Measurements from ENCODE around the gene PTPRN2.
"Not testable (repeated sequence)": the region's sequence is repeated elsewhere in the genome, so short reads cannot be mapped to it uniquely, and the experiment has no call there.

PTPRN2 gene

DNA sequence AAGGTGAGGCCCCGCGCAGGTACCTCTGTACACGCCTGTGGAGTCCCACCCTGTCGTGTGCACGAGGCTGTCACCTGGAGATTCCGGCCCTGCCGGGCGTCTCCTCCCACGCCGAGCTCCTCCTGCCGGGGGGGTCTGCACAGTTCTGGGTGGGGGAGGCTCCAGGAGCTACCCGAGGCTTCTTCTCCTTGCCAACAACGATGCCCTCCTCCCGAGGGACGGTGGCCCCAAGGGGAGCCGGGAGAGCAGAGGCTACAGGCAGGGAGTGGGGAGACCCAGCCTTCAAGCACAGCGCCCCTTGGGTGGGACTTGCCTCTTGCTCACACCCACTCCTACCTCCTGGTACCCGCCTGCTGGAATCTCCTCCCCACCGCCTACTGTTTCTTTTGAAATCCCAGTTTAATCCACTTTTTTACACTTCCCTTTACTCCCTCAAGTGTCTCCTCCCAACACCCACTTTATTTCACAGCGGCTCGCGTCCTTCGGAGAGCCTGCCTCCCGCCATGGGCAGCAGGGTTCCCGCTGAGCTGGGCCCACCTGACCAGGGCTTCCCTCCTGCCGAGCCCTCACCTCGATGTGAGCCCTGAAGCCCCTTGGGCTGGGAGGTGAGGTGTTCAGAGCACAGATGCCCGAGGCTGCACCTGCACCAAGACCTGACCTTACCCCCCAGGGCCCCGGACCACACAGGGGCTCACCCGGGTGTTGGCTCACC lies 912.8 kb downstream of the PTPRN2 start:
- DNase-seq: no peak

DNA sequence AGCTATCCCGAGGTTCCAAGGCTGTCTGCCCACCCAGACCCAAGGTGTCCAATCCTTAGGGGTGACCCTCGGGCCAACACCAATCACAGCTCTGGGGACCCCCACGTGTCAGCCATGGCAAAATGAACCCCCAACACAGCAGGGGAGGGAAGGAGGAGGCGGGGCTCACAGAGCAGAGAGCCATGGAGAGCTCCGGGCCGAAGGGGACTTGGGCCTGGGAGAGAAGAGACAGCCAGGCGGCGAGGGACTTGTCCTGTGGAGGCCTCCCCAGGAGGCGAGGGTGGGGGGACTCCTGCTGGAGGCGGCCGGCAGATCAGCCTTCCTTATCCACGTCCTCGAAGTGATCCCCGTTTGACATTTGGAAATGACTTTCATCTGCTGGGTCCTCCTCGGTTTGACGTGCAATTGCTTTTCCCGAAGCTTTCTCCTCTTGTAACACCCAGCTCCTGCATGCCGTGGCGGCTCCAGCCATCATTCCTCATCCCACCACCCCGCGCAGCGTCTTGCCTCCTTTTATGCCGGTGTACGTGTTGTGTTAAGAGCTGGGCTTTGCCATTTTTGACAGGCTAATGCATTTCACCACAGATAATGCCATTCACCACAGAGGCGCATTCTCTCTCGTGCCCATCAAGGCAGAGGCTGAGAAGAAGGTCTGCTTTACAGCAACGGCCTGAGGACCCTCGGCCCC lies 913.5 kb downstream of the PTPRN2 start:
- no peak for DNase-seq

DNA sequence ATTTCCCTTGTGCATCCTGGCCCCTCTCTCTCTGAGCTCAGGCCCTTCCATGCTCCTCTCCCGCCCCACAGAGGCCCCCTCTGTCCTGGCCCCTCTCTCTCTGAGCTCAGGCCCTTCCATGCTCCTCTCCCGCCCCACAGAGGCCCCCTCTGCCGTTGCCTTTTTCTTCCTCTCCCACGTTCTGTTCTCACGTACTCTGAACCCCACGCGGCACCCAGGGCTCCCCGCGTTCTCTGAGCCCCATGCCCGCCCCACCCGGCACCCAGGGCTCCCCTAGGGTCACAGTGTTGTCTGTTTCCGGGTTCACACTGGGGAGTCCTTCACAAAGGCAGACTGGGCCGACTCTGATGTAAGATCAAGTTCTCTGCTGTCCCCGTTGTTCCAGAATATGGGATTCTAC lies 914.0 kb downstream of the PTPRN2 start:
- DNase-seq: no peak

DNA sequence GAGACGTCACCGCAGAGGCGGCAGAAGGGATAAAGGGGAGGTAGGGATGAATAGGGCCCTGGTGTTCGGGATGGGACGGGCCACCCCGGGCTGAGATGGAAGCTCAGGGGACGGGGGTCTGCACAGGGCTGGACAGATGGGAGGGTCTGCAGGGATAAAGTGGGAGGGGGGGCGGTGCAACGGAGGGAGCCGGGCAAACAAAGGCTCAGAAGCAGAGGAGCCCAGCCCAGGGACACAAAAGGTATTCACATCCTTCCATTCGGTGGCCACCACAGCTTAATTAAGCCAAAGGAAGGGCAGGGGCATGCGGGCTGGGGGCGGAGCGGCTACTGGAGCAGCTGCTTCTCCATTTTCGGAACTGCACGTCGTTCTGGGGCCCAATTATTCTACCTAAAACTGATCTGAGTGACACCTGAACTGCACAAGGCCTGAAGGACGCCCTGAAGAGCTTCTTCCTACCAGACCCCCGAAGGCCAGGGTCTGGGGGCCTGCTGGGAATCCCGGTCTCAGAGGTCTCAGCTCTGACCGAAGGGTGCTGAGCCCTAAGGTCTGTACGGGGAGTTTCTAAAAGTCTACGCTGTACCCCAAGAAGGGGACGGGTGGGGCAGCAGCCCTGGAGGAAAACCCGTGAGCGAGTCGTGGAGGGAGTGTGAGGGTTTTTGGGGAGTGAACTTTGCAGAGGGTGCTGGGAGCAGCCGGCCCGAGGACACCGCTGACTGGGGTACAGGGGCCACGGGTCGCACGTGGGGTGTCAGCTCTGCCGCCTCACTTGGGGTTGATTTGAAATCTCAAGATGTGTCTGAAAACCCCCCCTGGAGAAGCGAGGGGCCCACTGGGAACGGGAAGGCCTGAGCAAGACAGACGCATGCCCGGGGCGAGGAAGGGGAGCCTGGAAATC lies 916.0 kb downstream of the PTPRN2 start:
- no peak for DNase-seq

DNA sequence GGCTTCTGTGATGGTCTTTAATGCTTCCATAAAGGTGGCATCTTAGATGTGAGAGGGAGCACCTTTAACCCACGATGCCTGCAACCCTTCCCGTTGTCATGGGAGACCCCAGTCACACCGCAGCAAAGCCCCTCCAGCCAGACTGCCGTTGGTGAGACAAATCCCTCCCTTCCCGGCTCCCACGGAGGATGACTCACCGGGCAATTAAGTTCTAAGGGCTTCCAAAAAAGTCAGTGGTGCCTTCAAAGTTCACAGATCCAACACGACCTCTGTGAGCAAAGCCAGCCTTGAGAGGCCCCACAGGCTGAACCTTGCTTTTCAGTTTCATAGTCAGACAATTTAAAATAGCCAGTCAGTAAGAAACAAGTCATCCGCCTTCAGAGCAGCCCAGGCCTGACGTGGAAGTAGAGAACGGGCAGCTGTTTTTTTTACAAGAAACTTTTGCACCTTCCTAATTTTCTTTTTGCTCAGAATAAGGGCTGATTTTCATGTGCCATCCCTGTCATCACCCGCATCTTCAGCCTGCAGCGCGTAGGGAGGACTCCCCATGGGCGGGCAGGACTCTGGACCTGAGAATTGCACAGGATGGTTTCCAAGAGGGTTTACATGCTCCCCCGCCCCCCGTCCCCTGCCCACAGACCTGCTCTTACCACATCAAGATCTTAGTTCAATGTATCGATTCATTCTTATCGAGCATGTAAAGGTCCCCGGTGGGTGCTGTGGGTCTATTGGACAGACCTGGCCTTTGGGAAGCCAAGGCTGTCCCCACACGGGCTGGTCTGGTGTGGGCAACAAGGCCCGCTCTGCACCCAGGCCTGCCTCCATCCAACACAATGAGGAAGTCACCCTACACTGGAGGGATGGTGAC lies 916.9 kb downstream of the PTPRN2 start:
- DNase-seq: no peak

DNA sequence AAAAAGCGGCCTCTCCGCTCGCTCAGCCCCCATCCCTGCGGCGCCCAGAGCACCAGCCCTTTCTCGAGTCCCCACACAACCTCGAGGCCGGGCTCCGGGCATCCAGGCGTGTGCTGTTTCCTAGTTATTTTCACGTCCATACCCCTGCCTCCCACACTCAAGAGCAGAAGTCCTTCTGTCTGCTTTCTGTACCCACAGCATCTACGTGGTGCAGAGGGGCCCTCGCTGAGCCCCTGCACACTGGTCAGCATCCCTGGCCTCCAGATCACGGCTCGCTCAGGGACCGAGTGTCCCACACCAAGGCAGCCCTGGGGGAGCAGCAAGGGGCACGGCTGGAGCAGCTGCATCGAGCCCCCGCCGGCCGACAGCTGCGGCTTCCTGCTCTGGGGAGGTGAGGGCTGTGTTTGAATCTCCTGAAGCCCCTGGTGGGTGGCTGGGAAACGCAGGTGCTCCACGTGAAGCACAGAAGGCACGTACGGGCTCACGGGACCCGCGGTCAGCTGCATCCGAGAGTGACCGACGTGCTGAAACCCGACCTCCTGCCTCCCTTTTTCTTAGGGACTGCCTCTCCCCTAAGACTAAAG lies 917.8 kb downstream of the PTPRN2 start:
- DNase-seq: no peak

DNA sequence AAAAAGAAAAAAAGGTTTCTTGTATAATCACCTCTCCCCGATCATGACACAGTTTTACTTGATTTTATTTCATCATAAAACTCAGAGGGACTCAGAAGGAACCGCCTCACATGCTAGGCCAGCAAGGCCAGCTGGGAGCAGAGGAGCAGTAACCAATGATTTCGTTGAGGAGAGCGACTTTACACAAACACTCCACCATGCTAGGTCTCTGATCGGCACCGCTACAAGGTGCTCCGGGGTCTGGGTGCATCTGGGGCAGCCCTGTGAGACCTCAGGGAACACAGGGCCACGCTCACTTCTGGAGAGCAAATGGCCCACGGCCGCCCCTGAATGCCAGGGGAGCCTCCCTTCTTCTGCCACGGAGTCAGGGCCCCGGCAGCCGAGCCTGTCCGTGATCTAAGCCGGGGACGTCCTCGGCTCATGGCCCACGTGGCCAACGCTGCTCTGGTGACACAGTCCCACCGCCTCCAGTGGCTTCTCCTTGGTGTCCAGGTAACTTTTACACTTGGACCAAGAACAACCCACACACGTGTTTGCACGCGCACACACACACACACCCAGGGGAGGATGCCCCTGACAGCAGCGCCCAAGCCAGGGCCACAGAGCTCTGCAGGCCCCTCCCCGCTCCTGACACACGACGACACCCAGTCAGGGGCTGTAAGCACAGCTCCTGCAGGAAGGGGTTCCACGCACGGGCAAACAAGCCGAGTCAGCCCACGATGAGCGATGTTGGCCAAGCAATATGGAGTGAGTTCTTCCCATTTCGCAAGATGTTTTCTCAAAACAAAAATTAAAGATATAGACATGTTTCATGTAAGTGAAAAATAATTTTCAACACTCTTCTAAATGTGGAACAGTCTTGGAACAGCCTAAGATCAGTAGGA lies 918.5 kb downstream of the PTPRN2 start:
- no peak for DNase-seq

DNA sequence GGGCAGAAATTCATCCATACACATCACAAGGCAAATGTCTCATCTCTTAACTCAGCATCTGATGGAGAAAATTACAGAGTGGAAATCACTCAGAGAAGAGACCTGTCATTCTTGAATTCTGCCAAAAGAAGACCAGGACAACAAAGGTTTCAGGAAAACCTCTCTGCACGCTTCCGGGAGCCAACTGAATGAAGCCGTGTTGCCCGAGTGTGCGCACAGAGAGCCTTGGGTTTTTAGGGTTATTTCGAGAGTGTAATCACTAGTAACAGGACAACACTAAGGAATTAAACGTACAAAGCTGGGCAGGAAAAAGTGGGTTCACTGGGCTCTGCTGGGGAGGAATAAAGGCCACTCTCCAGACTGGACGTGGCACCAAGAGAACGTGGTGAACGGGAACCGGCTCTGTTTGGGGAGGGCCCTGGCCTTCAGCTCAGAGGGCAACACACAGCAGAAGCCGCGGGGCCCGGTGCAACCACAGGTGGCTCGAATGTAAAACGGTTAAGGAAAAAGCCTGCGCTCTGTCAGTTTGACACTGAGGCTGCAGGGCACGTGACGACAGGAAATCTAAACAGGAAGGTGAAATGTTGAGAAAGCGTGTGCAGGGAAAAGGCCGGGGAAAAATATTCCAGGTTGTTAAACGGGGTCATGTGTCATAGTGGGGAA lies 919.3 kb downstream of the PTPRN2 start:
- no peak for DNase-seq

DNA sequence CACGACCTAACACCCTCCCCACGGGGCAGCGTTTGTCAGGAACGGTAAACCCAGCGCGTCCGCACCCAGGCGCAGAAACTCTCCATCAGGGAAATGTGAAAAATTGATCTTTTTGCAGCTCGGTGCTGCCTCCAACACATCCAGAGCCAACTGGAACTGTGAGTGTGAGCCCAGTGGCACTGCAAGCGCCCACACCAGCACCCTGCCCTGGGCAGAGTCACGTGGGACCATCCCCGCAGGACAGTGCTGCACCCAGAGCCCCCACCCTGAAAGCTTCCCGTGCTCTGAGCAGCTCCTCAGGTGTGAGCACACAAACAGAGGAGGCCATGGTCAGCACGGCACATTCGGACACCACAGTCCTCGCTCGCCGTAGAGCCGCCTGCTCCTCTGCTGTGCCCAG lies 919.9 kb downstream of the PTPRN2 start:
- no peak for DNase-seq

DNA sequence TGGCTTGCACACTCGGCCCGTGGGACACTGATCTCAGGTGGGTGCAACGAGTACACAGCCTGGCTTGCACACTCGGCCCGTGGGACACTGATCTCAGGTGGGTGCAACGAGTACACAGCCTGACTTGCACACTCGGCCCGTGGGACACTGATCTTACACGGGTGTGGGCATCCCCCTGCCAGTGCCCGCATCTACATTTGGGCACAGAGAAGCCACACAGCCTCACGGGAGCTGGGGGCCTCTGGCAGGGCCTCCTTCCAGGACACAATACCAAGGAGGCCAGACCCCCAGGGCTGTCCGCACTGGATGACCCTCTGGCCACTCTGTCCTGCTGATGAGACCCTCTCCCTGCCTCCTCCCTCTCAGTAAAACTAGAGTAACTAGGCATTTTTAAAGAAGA lies 920.4 kb downstream of the PTPRN2 start:
- no peak for DNase-seq

DNA sequence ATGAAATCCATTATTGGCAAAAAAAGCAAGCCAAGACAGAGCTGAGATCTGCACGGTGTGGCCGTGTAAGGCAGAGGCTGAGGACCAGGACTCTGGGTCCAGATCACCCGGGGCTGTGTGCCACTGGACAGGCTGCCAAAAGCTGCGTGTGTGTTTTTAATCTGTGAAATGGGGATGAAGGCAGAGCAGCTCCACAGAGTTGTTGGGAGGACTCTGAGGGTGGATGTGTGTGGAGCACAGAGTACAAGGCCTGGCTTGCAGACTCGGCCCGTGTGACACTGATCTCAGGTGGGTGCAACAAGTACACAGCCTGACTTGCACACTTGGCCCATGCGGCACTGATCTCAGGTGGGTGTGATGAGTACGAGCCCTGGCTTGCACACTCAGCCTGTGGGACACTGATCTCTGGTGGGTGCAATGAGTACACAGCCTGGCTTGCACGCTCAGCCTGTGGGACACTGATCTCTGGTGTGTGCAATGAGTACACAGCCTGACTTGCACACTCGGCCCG lies 921.0 kb downstream of the PTPRN2 start:
- no peak for DNase-seq

DNA sequence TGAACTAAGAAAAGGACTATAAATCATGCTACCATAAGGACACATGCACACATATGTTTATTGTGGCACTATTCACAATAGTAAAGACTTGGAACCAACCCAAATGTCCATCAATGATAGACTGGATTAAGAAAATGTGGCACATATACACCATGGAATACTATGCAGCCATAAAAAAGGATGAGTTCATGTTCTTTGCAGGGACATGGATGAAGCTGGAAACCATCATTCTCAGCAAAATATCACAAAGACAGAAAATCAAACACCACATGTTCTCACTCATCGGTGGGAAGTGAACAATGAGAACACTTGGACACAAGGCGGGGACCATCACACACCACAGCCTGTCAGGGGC lies 922.0 kb downstream of the PTPRN2 start:
- not testable (repeated sequence) for DNase-seq

DNA sequence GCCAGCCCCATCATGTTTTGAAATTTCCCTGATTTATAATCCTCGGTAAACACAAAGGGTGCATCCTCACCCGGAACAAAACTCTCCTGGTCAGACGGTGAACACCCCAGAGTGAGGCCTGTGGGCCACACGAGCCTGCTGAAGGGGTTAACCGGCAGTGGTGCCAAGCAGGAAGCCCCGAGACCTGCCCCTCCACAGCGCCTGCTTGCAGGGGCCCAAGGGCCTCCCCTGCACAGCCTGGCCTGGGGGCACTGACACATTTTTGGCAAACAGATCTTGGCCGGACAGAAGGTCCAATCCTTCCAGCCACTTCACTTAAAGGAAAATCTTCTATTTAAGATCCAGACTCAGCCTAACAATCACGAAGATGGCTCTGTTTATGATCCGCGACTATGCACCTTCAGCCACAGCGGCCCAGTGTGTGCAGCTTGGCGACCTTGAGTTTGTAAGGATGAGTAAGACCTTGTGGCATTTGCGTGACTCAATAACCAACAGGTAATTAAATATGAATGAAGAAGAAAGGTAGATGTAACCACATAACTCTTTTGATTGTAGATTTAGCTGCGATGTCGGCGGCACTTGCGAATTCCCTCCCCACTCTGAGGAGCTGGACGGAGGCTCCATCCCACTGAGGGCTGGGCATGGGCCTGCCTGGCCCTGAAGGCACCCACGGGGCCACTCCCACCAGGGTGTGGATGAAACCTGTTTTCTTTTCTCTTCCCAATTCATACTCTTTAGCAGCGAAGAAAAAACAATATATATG lies 922.6 kb downstream of the PTPRN2 start:
- no peak for DNase-seq

DNA sequence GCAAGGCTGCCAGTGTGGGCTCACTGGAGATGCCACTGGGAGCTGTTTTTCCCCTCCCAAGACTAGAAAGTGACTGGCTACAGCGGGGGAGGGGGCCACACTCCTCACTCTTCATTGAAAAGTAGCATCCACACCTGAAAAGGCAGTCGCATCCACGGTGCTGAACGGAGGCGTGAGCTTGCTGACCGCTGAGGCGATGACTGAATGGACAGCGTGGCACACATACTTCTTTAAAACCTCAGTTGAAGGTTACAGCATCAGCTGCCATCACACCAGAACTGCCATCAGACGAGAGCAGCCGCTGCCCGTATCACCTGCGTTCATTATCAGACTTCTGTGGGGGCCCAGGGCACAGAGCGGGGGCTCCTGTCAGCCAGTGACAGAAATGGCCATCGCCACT lies 923.6 kb downstream of the PTPRN2 start:
- DNase-seq: no peak

DNA sequence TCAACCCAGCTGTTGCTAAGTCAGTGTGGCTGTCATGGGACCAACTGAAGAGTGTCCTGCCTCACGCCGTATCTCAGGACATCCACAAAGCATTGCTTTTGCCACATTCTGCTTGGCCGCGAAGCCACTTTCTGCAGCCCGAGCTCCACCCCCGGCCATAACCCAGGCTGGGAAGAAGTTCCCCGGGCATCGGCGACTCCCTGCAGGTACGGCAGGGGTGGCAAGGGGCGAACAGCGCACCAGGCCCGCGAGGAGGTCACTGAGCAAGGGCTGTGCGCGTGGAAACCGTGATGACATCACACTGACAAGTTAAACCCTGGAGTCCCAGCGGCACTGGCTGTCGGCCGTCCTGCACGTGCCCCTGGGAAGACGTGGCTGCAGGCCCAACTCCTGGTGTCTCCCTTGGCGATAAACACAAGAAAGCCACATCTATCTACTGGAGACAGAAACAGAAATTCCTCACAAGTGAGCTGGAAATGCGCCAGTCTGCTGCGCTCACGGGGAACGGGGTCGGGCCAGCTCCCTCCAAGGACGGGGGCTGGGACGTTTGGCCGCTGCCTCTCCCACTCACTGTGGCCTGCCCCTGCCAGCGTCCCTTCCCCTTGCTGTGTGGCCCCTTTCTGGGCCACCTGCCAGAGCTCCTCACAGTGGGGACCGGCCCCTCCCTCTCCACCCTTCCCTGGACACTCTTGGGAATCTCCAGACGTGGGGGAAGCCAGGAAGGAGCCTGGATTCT lies 924.5 kb downstream of the PTPRN2 start:
- DNase-seq: no peak

DNA sequence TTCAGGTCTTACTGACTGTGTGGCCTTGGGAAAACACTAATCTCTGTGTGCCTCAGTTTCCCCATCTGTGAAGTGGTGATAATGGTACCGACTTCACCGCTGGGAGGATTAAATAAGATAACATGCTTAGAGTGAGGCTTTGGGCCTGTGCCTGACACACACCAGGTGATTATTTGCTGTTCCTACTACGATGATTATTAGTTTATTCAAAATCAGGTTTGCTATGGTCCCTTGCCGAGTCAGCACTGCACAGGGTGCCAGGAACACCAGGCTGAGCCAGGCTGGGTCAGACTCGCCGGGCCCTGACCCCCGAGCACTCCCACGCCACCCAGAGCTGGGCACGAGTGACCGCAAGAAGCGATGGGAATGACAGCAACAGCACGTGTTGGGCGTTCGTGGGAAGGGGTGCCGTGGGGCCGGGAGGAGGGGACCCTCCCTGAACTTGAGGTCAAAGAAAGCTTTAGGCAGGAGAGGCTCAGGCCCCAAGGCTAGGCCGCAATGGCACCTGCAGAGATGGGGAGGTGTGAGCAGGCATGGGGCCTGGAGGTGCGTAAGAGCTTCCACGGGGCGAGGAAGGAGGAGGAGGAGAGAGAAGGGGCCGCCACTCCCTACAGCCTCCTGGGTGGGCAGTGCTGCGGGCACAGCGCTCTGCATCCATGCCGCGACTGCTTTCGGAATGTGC lies 925.4 kb downstream of the PTPRN2 start:
- no peak for DNase-seq

DNA sequence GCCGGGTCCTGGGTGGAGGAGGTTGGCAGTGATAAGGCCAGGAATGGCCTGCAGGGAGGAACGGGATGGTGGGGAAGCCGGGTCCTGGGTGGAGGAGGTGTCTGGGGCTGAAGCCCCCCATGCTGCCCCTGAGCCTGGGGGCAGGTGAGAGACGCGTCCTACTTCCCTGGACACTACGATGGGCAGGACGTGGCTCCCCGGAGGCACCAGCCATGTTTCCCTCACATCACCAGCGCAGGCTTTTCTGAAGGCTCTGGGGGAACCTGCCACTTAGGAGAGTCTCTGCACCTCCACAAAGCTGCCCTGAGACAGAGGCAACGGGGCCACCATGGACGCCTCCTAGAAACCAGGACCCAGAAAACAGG lies 926.0 kb downstream of the PTPRN2 start:
- DNase-seq: no peak

DNA sequence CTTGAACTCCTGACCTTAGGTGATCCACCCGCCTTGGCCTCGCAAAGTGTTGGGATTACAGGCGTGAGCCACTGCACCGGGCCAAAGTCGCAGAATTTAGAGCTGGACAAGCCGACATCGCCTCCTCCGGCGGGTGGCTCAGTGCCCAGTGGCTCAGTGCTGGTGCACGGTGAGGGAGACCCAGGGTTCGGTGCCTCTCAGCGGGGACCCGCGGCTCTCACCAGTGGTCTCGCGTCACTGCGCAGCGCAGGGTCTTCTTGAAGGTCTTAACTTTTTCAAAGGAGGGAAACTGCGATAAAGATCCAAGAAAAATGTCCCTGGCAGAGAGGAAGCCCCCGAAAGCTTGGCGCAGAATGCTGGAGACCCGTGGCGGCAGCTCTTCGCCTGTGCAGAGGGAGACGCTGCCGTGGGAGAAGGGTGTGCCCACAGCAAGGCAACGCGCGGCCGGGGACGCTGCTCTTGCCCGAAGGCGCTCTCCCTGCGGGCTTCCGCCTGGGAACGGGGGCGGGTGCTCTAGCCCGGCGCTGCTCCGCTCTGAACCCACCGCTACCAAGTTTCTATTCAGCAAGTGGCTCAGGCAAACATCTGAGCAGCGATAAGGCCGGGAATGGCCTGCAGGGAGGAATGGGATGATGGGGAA lies 926.5 kb downstream of the PTPRN2 start:
- DNase-seq: no peak
